ENCODE data around the gene BRD9. TPM values are rescaled to one million over a fixed set of nuclear protein-coding genes. Genes with fewer than 3 reads are reported as not detected.
A peak's percentile ranks its signal among the peaks of the same experiment; 100 is the strongest.

BRD9 gene
- total and polyA plus RNA-seq, 2 of the 13 experiments (the other 11 are each of a cell fraction or from before 2014, with no cell fraction given) = 5.2 to 22.9 TPM

DNA sequence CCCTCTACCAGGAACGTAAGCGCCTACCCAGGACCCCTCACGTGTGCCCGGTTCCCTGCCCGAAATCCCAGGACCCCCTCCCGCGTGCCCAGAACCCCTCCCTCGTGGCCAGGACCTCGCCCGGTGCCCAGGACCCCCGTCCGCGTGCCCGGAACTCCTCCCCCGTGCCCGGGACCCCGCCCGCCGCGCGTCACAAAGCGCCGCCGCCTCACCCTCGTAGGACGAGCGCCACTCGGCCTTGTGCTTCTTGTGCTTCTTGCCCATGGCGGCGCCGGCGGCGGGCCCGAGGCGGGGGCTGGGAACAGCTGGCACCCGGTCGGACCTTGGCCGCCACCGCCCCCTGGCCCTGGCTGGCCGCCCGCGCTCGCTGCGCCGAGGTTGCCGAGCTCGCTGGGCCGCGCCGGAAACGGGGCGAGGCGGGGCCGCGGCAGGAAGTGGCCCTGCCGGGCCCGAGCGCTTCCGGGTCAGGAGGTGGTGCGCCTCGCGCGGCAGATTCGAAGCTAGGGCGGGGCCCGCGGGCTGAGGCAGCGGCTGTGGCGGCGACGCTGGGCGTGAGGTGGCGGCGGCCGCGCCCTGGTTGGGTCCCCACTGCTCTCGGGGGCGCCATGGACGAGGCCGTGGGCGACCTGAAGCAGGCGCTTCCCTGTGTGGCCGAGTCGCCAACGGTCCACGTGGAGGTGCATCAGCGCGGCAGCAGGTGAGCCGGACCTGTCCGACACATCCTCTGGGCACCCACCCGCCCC, at the start of gene BRD9, which contains the start of gene TRIP13 (continued):
- no peak for TF ChIP-seq ZNF569 (CRISPR knock-in tag; IDR thresholded peaks at IDR 0.05; ENCODE audit: borderline replicate concordance)
- no peak for TF ChIP-seq EHMT2 (IDR thresholded peaks at IDR 0.05; ENCODE audit: borderline replicate concordance, low read depth, low read length)
- peak; percentile 87 for TF ChIP-seq ZNF563 (CRISPR knock-in tag; IDR thresholded peaks at IDR 0.05)
- no peak for TF ChIP-seq FUBP1 (CRISPR knock-in tag; IDR thresholded peaks at IDR 0.05; ENCODE audit: borderline replicate concordance)
- TF ChIP-seq, protein P1, sequence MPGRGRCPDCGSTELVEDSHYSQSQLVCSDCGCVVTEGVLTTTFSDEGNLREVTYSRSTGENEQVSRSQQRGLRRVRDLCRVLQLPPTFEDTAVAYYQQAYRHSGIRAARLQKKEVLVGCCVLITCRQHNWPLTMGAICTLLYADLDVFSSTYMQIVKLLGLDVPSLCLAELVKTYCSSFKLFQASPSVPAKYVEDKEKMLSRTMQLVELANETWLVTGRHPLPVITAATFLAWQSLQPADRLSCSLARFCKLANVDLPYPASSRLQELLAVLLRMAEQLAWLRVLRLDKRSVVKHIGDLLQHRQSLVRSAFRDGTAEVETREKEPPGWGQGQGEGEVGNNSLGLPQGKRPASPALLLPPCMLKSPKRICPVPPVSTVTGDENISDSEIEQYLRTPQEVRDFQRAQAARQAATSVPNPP (CRISPR knock-in tag; IDR thresholded peaks at IDR 0.05) = peak; percentile 94
- no peak; the same call in 1 of the 2 replicates for TF ChIP-seq ZNF441 (CRISPR knock-in tag; IDR thresholded peaks at IDR 0.05; ENCODE audit: borderline replicate concordance)
- peak; percentile 29; the same call in 1 of the 2 replicates for TF ChIP-seq RXRA (CRISPR knock-in tag; IDR thresholded peaks at IDR 0.05)
- peak; percentile 73; the same call in 1 of the 2 replicates for TF ChIP-seq KLF6 (CRISPR knock-in tag; IDR thresholded peaks at IDR 0.05)
- TF ChIP-seq PAF1 (CRISPR knock-in tag; IDR thresholded peaks at IDR 0.05) = no peak
- TF ChIP-seq SALL2 (CRISPR knock-in tag; IDR thresholded peaks at IDR 0.05) = peak; percentile 22; the same call in 1 of the 2 replicates
- TF ChIP-seq ZBTB25 (CRISPR knock-in tag; IDR thresholded peaks at IDR 0.05) = peak; percentile 68; the same call in 1 of the 2 replicates
- no peak for TF ChIP-seq ZNF383 (CRISPR knock-in tag; IDR thresholded peaks at IDR 0.05; ENCODE audit: borderline replicate concordance)
- TF ChIP-seq FOXK1 (CRISPR knock-in tag; IDR thresholded peaks at IDR 0.05; ENCODE audit: borderline replicate concordance, low read depth) = 0 out of 2 replicates have a peak, but pooled peaks have one; percentile 34
- TF ChIP-seq NKX3-1 (CRISPR knock-in tag; IDR thresholded peaks at IDR 0.05) = no peak
- no peak for TF ChIP-seq ZSCAN12 (CRISPR knock-in tag; IDR thresholded peaks at IDR 0.05)
- peak; percentile 46; the same call in 1 of the 2 replicates for TF ChIP-seq ZNF160 (CRISPR knock-in tag; IDR thresholded peaks at IDR 0.05)
- peak; percentile 31; the same call in 1 of the 2 replicates for TF ChIP-seq ZBTB20 (CRISPR knock-in tag; IDR thresholded peaks at IDR 0.05; ENCODE audit: borderline replicate concordance, low read depth)
- peak; percentile 23 for TF ChIP-seq HNRNPLL (IDR thresholded peaks at IDR 0.05; ENCODE audit: low read depth, low read length, poor library complexity, severe bottlenecking)
- TF ChIP-seq, protein P2, sequence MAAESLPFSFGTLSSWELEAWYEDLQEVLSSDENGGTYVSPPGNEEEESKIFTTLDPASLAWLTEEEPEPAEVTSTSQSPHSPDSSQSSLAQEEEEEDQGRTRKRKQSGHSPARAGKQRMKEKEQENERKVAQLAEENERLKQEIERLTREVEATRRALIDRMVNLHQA (CRISPR knock-in tag; IDR thresholded peaks at IDR 0.05) = no peak
- TF ChIP-seq, protein P3, sequence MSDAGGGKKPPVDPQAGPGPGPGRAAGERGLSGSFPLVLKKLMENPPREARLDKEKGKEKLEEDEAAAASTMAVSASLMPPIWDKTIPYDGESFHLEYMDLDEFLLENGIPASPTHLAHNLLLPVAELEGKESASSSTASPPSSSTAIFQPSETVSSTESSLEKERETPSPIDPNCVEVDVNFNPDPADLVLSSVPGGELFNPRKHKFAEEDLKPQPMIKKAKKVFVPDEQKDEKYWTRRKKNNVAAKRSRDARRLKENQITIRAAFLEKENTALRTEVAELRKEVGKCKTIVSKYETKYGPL (CRISPR knock-in tag; IDR thresholded peaks at IDR 0.05) = no peak

Data from HepG2 (cell line).